ENCODE measurements around the gene SNRNP40. TPM values are rescaled to one million over a fixed set of nuclear protein-coding genes. Genes with fewer than 3 reads are reported as not detected.

Gene SNRNP40
- total RNA-seq, 2 donors from 2014 or later: 34.7 to 59.6 TPM

- Histone ChIP-seq H3K9ac (ENCODE audit: low read depth in 2 of 2, low read length in 2 of 2) (no peak overlapping the region), H3K27me3 (no peaks in the 10 kb centered on the region), H3K36me3 (no peaks in the 10 kb centered on the region), H3K4me3 (no peak overlapping the region), H3K4me1 (no peaks in the 10 kb centered on the region), H3K27ac (no peak overlapping the region), H3K9me3 (no peaks in the 10 kb centered on the region)
- DNase-seq: no peak
- TF ChIP-seq CTCF (IDR thresholded peaks at IDR 0.05): no peak
- intact Hi-C loops (cut with DNase I): no loop called here
Measured at GRCh38 chr1:31230378-31230777, 66.2 kb downstream of the SNRNP40 start.

- no peaks in the 10 kb centered on the region for H3K36me3 ChIP-seq
- H3K27ac ChIP-seq: no peak overlapping the region
- intact Hi-C loops (cut with DNase I): no loop called here
- TF ChIP-seq CTCF (IDR thresholded peaks at IDR 0.05): no peak
- no peak for DNase-seq
- no peaks in the 10 kb centered on the region for H3K27me3 ChIP-seq
- H3K9ac ChIP-seq (ENCODE audit: low read depth in 2 of 2, low read length in 2 of 2): no peak overlapping the region
- H3K9me3 ChIP-seq: no peaks in the 10 kb centered on the region
- H3K4me3 ChIP-seq: no peak overlapping the region
- peaks cover 4% of the 10 kb centered on the region for H3K4me1 ChIP-seq
Measured at GRCh38 chr1:31228986-31229385, 67.6 kb downstream of the SNRNP40 start.

GRCh38 chr1:31227891-31228568 lies 68.6 kb downstream of the SNRNP40 start:
- Histone ChIP-seq H3K9me3 (no peaks in the 10 kb centered on the region), H3K9ac (ENCODE audit: low read depth in 2 of 2, low read length in 2 of 2) (no peak overlapping the region), H3K27me3 (no peaks in the 10 kb centered on the region), H3K4me3 (no peak overlapping the region), H3K4me1 (peaks cover 4% of the 10 kb centered on the region), H3K36me3 (no peaks in the 10 kb centered on the region), H3K27ac (no peak overlapping the region)
- intact Hi-C loops (cut with DNase I): no loop called here
- TF ChIP-seq CTCF (IDR thresholded peaks at IDR 0.05): no peak
- no peak for DNase-seq

GRCh38 chr1:31224068-31224467 lies 72.5 kb downstream of the SNRNP40 start:
- no peak for TF ChIP-seq CTCF (IDR thresholded peaks at IDR 0.05)
- H3K9ac ChIP-seq (ENCODE audit: low read depth in 2 of 2, low read length in 2 of 2): no peak overlapping the region
- H3K27me3 ChIP-seq: no peaks in the 10 kb centered on the region
- no peaks in the 10 kb centered on the region for H3K36me3 ChIP-seq
- DNase-seq: peak; percentile 43
- no peak overlapping the region for H3K27ac ChIP-seq
- no peaks in the 10 kb centered on the region for H3K9me3 ChIP-seq
- intact Hi-C loops (cut with DNase I): no loop called here
- H3K4me1 ChIP-seq: peaks cover 4% of the 10 kb centered on the region
- H3K4me3 ChIP-seq: no peak overlapping the region

- DNase-seq: no peak
- Histone ChIP-seq H3K4me1 (peaks cover 4% of the 10 kb centered on the region), H3K27me3 (no peaks in the 10 kb centered on the region), H3K9me3 (no peaks in the 10 kb centered on the region), H3K4me3 (no peak overlapping the region), H3K36me3 (no peaks in the 10 kb centered on the region), H3K27ac (no peak overlapping the region), H3K9ac (ENCODE audit: low read depth in 2 of 2, low read length in 2 of 2) (no peak overlapping the region)
- TF ChIP-seq CTCF (IDR thresholded peaks at IDR 0.05): no peak
- intact Hi-C loops (cut with DNase I): no loop called here
Measured at GRCh38 chr1:31222176-31222575, 74.4 kb downstream of the SNRNP40 start.

Measured in colonic mucosa (tissue), 4 donors.